ENCODE results near the gene HELZ. TPM values are rescaled to one million over a fixed set of nuclear protein-coding genes. Genes with fewer than 3 reads are reported as not detected.
"Not testable (repeated sequence)": the region's sequence is repeated elsewhere in the genome, so short reads cannot be mapped to it uniquely, and the experiment has no call there.

HELZ gene
- total RNA-seq, 1 donor: 29.4 TPM

DNA sequence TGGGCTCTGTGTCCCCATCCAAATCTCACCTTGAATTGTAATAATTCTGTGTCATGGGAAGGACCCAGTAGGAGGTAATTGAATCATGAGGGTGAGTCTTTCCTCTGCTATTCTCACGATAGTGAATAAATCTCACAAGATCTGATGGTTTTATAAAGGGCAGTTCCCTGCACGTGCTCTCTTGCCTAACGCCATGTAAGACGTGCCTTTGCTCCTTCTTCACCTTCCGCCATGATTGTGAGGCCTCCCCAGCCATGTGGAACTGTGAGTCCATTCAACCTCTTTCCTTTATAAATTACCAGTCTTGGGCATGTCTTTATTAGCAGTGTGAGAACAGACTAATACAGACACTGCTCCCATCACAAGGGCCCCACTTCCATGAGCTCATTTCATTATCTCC lies 203.9 kb downstream of the HELZ start:
- not testable (repeated sequence) for DNase-seq (ENCODE audit: low read depth in 2 of 3, low spot score in 2 of 3)

DNA sequence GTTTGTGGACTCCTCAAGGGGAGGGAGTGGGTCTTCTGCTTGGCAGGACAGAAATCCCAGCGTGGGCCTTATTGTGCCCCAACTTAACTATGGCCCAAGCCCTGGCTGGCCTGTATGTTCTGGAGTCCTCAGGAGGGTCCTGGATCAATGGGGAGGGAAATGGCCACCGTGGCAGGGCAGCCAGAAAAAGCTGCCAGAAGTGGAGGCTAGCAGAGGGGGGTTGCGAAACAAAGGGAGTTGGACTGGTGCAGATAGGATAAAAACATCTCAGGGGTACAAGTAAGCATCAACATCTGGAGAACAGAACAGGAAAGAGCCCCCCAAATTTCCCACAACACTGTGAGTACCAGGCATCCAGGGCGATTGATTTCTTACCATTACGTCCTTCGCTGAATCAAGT lies 204.3 kb downstream of the HELZ start:
- no peak for DNase-seq (ENCODE audit: low read depth in 2 of 3, low spot score in 2 of 3)

DNA sequence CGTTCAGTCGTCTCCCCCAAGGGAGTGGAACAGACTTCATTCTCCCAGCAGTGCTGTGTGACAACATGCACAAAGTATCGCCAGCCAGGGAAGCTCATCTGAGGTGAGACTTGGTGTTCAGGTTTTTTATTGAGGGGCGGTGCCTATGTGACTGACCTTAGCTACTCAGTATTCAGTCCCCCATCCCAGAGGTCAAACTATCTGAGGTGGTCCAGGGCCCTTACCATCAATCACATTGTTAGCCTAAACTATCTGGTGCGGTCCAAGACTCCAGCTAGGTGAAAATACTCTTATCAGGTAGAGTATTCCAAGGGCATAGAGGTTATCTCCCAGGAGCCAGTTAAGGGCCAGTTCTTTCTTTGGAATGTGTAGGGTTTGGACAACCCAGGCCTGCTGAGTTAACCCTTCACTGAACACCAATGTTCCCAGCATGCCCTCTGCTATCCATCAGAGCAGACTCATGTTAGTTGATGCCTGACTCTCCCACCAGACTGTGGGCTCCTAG lies 206.1 kb downstream of the HELZ start:
- no peak for DNase-seq (ENCODE audit: low read depth in 2 of 3, low spot score in 2 of 3)

DNA sequence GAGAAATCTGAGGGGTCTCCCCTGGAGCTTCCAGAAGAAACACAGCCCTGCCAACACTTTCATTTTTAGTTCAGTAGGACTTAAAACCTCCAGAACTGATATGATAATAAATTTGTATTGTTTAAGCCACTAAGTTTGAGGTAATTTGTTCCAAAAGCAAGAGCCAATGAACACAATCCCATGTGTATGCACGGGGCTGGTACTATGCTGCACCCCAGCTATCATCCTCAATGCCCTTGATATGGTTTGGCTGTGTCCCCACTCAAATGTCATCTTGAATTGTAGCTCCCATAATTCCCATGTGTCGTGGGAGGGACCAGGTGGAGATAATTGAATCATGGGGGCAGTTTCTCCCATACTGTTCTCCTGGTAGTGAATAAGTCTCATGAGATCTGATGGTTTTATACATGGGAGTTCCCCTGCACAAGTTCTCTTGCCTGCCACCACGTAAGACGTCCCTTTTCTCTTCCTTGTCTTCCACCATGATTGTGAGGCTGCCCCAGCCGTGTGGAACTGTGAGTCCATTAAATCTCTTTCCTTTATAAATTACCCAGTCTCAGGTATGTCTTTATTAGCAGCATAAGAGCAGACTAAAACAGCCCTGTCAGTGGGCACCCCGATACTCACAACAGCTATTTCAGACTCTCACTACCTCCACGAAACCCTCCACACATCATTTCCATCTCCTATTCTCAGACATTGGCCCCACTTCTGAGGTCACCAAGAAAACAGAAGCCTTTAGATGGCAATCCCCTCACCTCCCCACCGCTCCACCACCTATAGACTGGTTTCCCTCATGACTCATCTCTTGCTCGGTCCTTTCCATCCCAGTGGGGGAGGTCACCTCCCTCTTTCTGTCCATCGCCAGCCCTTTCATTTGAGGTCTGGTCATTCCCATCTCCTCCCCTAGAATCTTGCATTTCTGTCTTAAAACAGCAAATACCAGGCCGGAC lies 209.6 kb downstream of the HELZ start:
- no peak for DNase-seq (ENCODE audit: low read depth in 2 of 3, low spot score in 2 of 3)

DNA sequence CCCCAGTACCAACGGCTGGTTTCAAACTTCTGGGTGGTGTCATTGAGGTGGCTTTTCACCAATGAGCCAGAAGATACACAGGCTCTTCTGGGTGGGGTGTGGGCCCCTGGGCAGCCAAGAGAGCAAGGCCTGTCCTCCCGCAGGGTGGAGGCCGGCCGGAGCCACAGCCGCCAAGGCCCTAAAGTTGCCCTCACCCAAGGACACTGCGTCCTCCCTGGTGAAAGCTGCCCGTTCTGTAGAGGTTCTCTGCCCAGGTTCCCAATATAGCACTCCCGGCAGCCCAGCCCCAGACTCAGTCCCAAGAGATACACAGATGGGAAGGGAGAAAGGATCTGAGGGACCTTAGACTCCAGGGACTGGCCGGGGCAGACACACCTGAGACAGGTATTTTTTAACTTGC lies 211.4 kb downstream of the HELZ start:
- no peak for DNase-seq (ENCODE audit: low read depth in 2 of 3, low spot score in 2 of 3)

DNA sequence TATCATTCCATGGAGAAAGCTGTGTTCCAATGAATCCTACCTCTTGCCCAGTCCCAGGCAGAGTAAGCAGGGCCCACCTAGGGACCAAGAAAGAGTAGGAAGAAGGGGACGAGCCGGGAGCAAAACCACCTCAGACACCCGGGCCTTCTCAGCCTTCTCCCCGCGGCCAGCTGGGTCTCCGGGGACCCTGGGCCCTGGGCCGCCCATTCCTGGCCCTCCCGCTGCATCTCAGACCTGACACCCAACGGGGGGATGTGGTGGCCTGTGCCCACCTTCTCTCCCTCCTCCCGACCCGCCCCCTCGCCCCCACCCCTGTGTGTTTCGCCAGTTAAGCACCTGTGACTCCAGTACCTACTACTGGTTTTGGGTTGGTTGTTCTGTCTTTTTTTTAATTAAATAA lies 212.0 kb downstream of the HELZ start:
- no peak for DNase-seq (ENCODE audit: low read depth in 2 of 3, low spot score in 2 of 3)

DNA sequence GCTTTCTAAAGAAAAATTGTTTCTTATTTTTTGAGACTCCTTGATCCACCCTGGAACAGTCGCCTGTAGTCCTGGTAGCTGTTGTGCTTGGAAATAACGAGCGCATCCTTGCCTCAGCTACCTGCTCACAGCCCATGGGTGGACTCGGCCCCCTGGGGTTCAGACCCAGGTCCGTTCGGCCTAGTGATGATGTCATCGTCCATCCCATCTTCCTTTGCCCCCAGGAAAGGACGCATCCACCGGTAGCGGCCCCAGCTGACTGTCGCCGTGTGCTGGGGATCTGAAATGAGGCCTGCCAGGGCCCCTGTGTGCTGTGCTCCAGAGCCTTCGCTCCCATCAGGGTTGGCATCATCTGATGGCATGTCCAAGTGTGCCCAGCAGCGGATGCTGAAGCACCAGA lies 212.6 kb downstream of the HELZ start:
- DNase-seq (ENCODE audit: low read depth in 2 of 3, low spot score in 2 of 3): no peak

DNA sequence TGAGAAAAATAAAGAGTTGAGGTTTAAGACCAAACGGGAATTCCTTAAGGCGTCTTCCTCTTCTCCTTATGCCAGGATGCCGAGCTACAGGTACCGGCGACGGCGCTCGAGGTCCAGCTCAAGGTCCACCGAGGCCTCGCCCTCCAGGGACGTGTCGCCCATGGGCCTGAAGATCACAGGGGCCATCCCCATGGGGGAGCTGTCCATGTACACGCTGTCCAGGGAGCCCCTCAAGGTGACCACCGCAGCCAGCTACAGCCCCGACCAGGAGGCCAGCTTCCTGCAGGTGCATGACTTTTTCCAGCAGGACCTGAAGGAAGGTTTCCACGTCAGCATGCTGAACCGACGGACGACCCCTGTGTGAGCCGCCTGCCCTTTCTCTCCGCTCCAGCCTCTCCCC lies 214.4 kb downstream of the HELZ start:
- DNase-seq (ENCODE audit: low read depth in 2 of 3, low spot score in 2 of 3): no peak

DNA sequence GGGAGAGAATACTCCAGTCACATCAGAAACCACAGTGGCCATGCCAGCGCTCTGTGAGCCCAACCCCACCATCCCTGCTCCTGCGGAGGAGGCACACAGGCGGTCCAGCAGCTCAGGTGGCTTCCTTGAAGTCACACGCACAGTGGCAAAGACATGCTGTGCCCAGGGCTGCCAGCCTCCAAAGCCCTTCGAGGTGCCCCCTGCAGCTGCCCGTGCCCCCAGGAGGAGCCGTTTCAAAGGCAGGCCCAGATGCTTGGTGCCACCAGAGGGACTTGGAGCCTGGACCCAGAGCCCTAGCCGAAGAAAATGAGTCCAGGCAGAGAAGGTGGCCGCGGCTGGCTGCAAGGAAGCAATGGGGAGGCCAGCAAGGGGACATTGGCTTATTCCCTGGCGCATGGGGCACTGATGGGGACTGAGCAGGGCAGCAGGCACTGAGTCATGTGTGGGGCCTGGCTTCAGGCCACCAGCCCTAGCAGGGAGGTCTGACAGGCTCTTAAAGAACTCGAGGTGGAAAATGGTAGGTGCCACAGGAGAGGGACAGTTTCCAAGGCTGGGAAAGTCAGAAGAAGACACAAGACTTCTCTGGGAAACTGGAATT lies 217.9 kb downstream of the HELZ start:
- DNase-seq (ENCODE audit: low read depth in 2 of 3, low spot score in 2 of 3): no peak

DNA sequence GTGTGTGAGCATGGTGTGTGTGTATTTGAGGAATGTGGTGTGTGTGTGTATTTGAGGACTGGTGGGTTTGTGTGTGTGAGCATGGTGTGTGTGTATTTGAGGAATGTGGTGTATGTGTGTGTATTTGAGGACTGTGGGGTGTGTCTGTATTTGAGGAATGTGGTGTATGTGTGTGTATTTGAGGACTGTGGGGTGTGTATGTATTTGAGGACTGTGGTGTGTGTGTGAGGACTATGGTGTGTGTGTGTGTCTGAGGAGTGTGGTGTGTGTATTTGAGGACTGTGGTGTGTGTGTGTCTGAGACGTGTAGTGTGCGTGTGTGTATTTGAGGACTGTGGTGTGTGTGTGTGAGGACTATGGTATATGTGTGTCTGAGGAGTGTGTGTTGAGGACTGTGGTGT lies 218.7 kb downstream of the HELZ start:
- DNase-seq (ENCODE audit: low read depth in 2 of 3, low spot score in 2 of 3): no peak

DNA sequence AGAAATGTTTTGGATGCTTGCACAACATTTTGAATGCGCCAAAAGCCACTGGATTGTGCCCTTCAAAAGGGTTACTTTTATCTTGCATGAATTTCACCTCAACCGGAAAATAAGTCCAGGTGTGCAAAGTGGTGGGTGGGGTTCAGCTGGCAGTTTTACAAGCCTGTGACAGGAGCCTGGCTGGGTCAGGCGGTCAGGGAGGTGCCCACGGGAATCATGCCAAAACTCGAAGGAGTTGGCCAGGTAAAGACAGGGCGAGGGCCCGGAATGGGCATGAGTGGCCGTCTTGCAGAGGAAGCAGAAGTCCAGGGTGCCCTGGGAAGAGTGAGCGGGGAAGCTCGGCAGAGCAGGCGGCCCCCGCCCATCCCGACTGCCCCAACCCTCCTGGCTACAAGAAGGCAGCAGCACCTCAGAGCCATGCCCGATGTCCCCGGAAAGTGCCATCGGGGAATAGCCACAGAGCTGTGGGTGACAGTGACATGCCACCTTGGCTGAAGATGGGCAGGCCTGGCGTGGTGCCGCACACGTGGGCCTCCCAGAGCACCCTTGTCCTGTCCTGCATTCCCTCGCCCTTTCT lies 219.7 kb downstream of the HELZ start:
- DNase-seq (ENCODE audit: low read depth in 2 of 3, low spot score in 2 of 3): no peak

DNA sequence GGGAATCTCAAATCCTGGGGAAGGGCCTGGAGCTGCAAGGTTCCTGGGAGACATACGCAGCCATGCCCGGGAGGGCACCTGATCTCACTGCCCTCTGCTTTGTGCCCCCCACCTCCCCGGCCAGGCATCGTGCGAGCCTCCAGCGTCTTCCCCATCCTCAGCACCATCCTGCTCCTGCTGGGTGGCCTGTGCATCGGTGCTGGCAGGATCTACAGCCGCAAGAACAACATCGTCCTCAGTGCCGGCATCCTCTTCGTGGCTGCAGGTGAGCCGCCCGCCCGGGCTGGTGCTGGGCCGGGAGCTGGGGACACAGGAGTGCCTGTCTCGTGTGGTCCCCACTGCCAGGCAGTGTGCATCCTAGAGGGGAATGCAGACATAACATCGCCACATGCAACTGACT lies 220.3 kb downstream of the HELZ start:
- DNase-seq (ENCODE audit: low read depth in 2 of 3, low spot score in 2 of 3): no peak

DNA sequence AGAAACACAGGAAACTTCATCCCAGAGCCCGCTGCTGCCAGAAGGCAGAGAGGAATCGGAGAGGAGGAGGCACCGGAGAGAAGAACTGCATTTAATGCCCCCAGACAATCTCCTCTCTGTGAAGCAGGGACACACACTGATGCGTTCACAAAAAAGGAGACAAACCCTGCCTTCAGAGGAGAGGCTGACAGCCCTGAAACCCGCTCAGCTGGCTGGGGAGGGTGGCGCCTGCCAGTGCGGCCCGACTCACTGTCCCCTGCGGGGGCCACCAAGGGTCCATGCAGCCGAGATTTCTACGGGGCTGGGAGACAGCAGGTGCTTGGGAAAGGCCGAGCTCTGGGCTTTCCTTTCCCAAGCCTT lies 222.6 kb downstream of the HELZ start:
- no peak for DNase-seq (ENCODE audit: low read depth in 2 of 3, low spot score in 2 of 3)

DNA sequence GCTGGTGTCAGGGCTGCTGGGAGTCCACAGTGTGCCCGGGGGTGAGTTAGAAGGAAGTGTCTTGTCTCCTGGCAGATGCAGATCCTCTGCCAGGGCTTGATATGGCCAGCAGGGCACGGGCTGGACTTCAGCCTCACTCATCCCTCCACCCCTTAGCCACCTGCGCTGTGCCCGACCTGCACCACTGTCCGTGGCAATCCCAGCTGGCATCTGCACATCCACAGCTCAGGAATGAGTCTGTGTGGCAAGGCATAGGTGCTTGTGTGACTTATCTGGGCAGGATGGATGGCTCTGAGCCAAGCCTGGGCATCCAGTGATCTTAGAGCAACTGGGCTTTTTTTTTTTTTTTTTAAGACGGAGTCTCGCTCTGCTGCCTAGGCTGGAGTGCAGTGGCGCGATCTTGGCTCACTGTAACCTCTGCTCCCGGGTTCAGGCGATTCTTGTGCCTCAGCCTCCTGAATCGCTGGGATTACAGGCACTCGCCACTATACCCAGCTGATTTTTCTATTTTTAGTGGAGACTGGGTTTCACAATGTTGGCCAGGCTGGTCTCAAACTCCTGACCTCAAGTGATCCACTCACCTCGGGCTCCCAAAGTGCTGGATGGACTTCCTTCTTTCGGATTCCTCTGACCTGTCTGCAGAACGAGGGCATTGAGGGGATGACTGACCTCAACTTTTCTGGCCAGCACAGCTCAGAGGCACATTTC lies 223.1 kb downstream of the HELZ start:
- no peak for DNase-seq (ENCODE audit: low read depth in 2 of 3, low spot score in 2 of 3)

DNA sequence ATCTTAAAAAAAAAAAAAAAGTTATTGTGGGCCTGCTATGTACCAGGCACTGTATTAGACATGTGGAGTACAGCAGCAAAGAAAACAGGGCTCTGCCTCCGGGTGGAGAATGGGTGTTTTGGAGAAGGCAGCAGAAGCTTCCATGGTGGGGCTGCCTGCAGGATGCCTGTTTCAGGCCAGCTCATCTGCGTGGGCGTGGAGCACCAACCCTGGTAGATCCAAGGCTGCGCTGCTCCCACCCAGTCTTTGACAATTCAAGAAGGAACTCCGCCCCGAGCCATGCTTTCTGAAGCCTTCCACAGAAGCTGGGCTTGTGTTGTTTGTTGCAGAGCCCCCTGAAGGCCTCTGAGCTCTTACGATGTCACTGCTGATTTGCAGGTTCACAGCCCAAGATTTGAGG lies 223.8 kb downstream of the HELZ start:
- DNase-seq (ENCODE audit: low read depth in 2 of 3, low spot score in 2 of 3): no peak

Small RNA genes within 50 kb of the gene (small RNA-seq; reads per million reads assigned to genes)
- gene AC007448.1 (not detected), gene RF00393 (not detected), gene RNA5SP447 (not detected)

Other genes starting within 250 kb of the HELZ start
- not detected for gene CACNG1, start 200.6 kb downstream of the HELZ start, total RNA-seq
- 7.3 TPM for gene PSMD12, start 121.4 kb upstream of the HELZ start, total RNA-seq
- 5.9 TPM for gene PITPNC1, start 132.1 kb upstream of the HELZ start, total RNA-seq

All from hematopoietic multipotent progenitor cell (in vitro differentiated cells).